ENCODE measurements around the gene RHO.

- TF ChIP-seq, protein P1, sequence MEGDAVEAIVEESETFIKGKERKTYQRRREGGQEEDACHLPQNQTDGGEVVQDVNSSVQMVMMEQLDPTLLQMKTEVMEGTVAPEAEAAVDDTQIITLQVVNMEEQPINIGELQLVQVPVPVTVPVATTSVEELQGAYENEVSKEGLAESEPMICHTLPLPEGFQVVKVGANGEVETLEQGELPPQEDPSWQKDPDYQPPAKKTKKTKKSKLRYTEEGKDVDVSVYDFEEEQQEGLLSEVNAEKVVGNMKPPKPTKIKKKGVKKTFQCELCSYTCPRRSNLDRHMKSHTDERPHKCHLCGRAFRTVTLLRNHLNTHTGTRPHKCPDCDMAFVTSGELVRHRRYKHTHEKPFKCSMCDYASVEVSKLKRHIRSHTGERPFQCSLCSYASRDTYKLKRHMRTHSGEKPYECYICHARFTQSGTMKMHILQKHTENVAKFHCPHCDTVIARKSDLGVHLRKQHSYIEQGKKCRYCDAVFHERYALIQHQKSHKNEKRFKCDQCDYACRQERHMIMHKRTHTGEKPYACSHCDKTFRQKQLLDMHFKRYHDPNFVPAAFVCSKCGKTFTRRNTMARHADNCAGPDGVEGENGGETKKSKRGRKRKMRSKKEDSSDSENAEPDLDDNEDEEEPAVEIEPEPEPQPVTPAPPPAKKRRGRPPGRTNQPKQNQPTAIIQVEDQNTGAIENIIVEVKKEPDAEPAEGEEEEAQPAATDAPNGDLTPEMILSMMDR (IDR thresholded peaks at IDR 0.05; ENCODE audit: low read length): no peak
- TF ChIP-seq EZH2 (IDR thresholded peaks at IDR 0.05; ENCODE audit: borderline replicate concordance, low read length): no peak
Observed at GRCh38 chr3:129504471-129505100, 23.9 kb upstream of the RHO start.
